AG04450 (cell line): ENCODE results near the gene BICD2. TPM values are rescaled to one million over a fixed set of nuclear protein-coding genes. Genes with fewer than 3 reads are reported as not detected.
A peak's percentile ranks its signal among the peaks of the same experiment; 100 is the strongest.
"Not testable (repeated sequence)": the region's sequence is repeated elsewhere in the genome, so short reads cannot be mapped to it uniquely, and the experiment has no call there.

Experiments
- CTCF ChIA-PET: fragments of 300-600, 350-600 bp; formaldehyde crosslinking; extraction: SDS; loops from one replicate; lab custom pipeline; 2022; ENCODE audit warnings: antibody characterized with exemption, inconsistent platforms; lab: Charles Lee
- POLR2A ChIA-PET: fragments of 350-600 bp; formaldehyde crosslinking; extraction: SDS; loops from one replicate; lab custom pipeline; 2021; ENCODE audit warnings: antibody characterized with exemption, inconsistent platforms; lab: Yijun Ruan, JAX
- DNase-seq: peaks from one replicate; pipeline ENCODE4 v3.0.0-alpha.2; 2011; ENCODE audit warnings: low read depth, low spot score
- H3K27ac ChIP-seq: one replicate; pipeline ENCODE4 v1.5.1; 2012; ENCODE audit warnings: low read depth, low read length, control low read depth
- H3K27me3 ChIP-seq: one replicate; pipeline ENCODE4 v1.6.0; 2012; ENCODE audit warnings: low read length; ENCODE audit not compliant: control insufficient read depth, insufficient read depth
- H3K4me3 ChIP-seq: 2 replicates; pipeline ENCODE4 v1.5.1; 2011; ENCODE audit warnings: mild to moderate bottlenecking, low read depth, low read length, control low read depth
- H3K9me3 ChIP-seq: 2 replicates; pipeline ENCODE4 v1.5.1; 2012; ENCODE audit warnings: low read length; ENCODE audit not compliant: control insufficient read depth, insufficient read depth
- polyA minus RNA-seq: library from RNA; depleted of rRNA, polyadenylated mRNA; stranded (reverse); fragments of >200 nt; gene quantifications from 2 replicates; pipeline ENCODE4 v1.2.3, GENCODE V29; 2011; rRNA and poly(A)+ RNA removed
- polyA plus RNA-seq: library from polyadenylated mRNA; depleted of rRNA; stranded (reverse); fragments of >200 nt; gene quantifications from 2 replicates; pipeline ENCODE4 v1.2.3, GENCODE V29; 2011; rRNA removed
- TF ChIP-seq, protein P1 (sequence below): IDR thresholded peaks from 2 replicates; pipeline ENCODE4 v1.5.1; 2011; ENCODE audit warnings: low read depth, low read length, control low read depth, inconsistent platforms

The BICD2 gene
- polyA plus RNA-seq (11.2 and 13.4 TPM in 2 replicates), polyA minus RNA-seq (11.1 and 12.5 TPM in 2 replicates)

DNA sequence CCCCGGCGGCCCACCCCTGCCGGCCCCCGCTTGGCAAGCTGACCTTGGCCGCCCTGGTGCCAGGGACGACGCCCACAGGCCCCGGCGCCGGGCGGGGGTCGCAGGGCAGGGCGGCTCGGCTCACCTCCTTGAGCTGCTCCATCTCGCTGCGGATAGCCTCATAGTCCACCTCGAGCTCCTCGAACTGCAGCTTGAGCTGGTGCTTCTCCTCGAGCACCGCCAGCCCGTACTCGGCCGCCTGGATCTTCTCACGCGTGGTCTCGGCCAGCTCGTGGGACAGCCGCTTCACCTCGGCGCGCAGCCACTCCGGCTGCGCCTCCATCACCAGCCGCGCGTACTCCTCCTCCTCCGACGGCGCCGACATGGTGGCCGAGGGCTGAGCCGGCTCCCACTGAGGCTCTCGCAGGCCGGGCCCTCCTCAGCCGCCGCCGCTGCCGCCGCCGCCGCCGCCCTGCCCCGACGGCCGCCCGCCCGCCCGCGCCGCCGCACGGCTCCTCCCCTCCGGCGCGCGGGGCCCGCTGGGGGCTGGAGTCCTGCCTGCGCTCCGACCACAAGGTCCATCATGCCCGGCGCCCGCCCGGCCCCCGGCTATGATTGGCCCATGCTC, at the start of gene BICD2:
Gene BICD2, minus strand, starts transcription at position 453 of the 607 bp plus-strand sequence. Its CDS starts 89 bp downstream, at position 364.
- Histone ChIP-seq H3K27ac (peak within 1 kb of the TSS; percentile 96), H3K27me3 (peaks cover 2% of the 10 kb centered on the region), H3K4me3 (peak within 1 kb of the TSS; percentile 93), H3K9me3 (no peaks in the 10 kb centered on the region; the same call in 1 of the 2 replicates)
- TF ChIP-seq, protein P1, sequence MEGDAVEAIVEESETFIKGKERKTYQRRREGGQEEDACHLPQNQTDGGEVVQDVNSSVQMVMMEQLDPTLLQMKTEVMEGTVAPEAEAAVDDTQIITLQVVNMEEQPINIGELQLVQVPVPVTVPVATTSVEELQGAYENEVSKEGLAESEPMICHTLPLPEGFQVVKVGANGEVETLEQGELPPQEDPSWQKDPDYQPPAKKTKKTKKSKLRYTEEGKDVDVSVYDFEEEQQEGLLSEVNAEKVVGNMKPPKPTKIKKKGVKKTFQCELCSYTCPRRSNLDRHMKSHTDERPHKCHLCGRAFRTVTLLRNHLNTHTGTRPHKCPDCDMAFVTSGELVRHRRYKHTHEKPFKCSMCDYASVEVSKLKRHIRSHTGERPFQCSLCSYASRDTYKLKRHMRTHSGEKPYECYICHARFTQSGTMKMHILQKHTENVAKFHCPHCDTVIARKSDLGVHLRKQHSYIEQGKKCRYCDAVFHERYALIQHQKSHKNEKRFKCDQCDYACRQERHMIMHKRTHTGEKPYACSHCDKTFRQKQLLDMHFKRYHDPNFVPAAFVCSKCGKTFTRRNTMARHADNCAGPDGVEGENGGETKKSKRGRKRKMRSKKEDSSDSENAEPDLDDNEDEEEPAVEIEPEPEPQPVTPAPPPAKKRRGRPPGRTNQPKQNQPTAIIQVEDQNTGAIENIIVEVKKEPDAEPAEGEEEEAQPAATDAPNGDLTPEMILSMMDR = no peak
- CTCF ChIA-PET = interaction anchor here (0.6 to 1.4 kb wide), 27 partner anchors 10 to 116 kb away, joined by 3 to 12 read pairs (median 4); no protein-coding TSS in a partner anchor
- no peak for DNase-seq
- POLR2A ChIA-PET = interaction anchor here (0.6 to 2.0 kb wide), 4 partner anchors 17 to 233 kb away, joined by 3 to 8 read pairs (median 4); partner anchors contain the start of gene IPPK

DNA sequence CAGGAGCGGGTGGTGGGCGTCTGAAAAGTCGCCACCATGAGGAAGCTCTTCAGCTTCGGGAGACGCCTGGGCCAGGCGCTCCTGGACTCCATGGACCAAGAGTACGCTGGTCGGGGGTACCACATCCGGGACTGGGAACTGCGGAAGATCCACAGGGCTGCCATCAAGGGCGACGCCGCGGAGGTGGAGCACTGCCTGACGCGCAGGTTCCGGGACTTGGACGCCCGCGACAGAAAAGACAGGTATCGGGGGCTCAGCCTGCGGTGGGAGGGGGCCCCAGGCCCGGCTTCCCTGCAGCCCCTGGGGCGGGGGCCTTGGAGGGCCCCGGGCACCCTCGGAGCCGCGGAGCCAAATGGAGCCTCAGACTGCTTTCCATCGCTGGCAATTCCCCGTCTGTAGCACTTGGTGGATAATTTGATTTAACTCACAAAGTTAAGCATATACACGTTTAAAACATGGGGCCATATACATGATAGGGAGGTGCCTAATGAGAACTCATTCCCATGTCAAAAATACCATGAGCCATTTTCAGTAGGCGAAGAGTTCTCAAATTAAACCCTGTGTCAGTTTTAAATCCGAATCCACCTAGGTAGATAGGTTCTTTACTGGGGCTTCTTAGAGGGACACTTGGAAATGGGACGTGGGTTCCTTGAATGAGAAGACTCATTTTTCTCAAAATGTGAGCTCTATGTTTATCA, 45.1 kb upstream of the BICD2 start:
- POLR2A ChIA-PET, H3K4me3 ChIP-seq, DNase-seq, H3K9me3 ChIP-seq, H3K27ac ChIP-seq: not testable (repeated sequence)
- peaks cover 57% of the 10 kb centered on the region for H3K27me3 ChIP-seq
- CTCF ChIA-PET = interaction anchor here (0.8 kb wide), 1 partner anchor 505 kb away, joined by 3 read pairs; no protein-coding TSS in a partner anchor

DNA sequence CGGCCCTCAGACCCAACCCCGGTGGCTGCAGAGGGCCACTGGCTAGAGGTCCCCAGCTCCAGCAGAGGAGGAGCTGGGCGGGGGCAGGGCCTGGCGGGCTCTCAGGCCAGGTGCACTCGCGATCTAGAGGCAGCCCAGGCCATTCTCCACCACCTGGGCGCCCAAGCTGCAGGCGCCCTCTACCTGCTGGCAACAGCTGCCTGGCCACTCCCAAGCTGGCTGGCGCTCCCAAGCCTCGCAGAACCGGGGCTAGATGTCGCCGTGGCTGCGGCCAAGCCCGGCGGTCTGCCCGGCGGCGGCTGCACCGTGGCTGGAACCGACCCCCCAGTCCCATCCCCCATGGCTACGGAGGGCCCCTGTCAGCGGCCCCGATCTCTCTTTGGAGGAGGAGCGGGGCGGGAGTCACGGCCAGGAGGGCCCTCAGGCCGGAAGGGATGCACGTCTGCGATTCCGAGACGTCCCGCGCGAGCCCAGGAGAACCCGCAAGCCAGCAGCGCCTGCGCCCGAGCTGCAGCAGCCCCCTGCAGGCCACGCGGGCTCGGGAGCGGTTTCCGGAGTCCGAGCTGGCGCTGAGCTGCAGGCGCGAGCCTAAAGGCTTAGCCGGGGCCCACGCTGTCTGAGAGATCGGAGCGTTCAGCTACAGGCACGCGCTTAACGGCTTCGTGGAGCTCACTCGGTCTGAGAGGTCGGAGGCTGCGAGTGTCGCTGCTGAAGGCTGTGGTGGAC, 44.3 kb upstream of the BICD2 start:
- POLR2A ChIA-PET = no interaction called here
- CTCF ChIA-PET = interaction anchor here (0.6 kb wide), 1 partner anchor 684 kb away, joined by 5 read pairs; no protein-coding TSS in a partner anchor
- peaks cover 4% of the 10 kb centered on the region; the same call in 1 of the 2 replicates for H3K9me3 ChIP-seq
- TF ChIP-seq, protein P1 = peak; percentile 49
- DNase-seq = peak; percentile 44
- H3K27me3 ChIP-seq = peaks cover 59% of the 10 kb centered on the region
- H3K27ac ChIP-seq = no peak overlapping the region
- peak overlapping the region; percentile 31; the same call in 1 of the 2 replicates for H3K4me3 ChIP-seq

DNA sequence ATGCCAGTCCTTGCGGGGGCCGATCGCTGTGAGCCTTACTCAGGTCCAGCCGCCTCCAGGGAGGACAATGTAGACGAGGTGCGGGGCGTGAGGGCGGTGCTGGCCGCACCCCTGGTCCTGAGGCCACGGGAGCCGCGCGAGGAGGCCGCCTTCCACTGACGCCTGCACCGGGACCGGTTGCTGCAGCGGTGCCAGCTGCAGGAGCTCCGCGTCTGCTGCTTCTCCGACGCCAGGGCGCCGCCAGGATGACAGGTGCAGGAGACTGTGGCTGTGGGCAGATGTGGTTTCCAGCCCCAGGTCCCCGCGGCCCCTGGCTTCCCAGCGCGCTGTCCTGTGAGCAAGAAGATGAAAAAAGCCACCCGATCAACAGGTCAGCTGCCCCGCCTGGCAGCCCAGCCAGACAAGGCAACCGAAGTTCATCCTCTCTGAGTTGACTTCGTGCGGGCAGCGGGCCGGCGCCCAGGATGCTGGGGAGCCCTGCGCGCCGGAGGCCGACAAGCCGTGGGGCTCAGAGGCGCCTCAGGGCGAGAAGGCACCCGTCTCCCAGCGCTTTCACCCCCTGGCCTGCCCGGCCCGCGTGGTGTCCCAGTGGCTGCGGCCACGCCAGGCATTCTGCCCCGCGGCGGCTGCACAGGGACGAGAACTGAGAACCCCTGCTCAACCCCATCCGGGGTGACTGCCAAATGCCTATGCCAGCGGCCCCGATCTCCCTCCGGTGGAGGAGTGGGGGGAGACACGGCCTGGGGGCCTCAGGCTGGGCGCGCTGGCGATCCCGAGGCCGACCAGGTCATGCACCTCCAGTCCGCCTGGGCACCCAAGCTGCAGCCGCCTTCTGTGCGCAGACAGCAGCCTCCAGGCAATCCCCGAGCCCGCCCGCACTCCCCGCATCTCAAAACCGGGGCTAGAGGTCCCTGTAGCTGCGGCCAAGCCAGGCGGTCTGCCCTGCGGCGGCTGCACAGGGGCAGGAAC, 43.4 kb upstream of the BICD2 start:
- Histone ChIP-seq H3K27me3 (peaks cover 53% of the 10 kb centered on the region), H3K27ac (no peak overlapping the region), H3K4me3 (no peak overlapping the region), H3K9me3 (peaks cover 4% of the 10 kb centered on the region; the same call in 1 of the 2 replicates)
- POLR2A ChIA-PET = interaction anchor here (0.6 kb wide), 1 partner anchor 63 kb away, joined by 4 read pairs; no protein-coding TSS in a partner anchor
- no peak for DNase-seq
- CTCF ChIA-PET = interaction anchor here (0.6 kb wide), 1 partner anchor 683 kb away, joined by 5 read pairs; no protein-coding TSS in a partner anchor
- TF ChIP-seq, protein P1 = no peak
